GM20431 (cell line): ENCODE measurements around the gene CYP1A2.

Experiments used
- in situ Hi-C: fragments of 300-500 bp; cut with MseI, MboI; formaldehyde crosslinking; loops from one replicate; pipeline ENCODE4 v1.15.0; 2020; ENCODE audit warnings: low sequenced_read_pairs; ENCODE audit not compliant: unreplicated experiment

Gene CYP1A2

GRCh38 chr15:74799856-74800558 lies 51.4 kb downstream of the CYP1A2 start:
- in situ Hi-C loops: no loop called here

GRCh38 chr15:74800559-74801094 lies 52.0 kb downstream of the CYP1A2 start:
- in situ Hi-C loops: no loop called here

DNA sequence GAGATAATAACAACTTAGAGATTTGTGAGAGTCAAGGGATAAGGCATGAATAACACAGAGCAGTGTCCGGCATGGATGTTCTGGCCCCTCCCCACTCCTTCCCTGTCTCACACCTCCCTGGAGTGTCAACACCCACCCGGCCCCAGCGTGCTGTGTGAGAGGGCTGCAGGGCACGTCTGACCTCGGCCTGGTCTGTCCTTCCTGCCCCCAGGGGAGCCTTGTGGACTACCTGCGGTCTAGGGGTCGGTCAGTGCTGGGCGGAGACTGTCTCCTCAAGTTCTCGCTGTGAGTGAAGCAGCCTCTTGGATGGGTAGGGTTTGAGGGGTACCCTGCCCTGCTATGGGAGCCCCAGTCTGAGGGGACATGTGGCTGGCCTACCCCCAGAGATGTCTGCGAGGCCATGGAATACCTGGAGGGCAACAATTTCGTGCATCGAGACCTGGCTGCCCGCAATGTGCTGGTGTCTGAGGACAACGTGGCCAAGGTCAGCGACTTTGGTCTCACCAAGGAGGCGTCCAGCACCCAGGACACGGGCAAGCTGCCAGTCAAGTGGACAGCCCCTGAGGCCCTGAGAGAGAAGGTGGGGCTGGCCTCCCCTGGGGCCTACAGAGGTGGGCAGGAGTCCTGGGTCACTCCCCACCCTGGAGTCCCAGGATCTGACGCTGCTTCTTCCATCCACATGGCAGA lies 52.8 kb downstream of the CYP1A2 start:
- in situ Hi-C loops: no loop called here

DNA sequence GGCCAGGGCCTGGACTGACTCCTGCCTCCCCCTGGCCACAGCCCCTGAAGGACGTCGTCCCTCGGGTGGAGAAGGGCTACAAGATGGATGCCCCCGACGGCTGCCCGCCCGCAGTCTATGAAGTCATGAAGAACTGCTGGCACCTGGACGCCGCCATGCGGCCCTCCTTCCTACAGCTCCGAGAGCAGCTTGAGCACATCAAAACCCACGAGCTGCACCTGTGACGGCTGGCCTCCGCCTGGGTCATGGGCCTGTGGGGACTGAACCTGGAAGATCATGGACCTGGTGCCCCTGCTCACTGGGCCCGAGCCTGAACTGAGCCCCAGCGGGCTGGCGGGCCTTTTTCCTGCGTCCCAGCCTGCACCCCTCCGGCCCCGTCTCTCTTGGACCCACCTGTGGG lies 53.6 kb downstream of the CYP1A2 start:
- in situ Hi-C loops: no loop called here

DNA sequence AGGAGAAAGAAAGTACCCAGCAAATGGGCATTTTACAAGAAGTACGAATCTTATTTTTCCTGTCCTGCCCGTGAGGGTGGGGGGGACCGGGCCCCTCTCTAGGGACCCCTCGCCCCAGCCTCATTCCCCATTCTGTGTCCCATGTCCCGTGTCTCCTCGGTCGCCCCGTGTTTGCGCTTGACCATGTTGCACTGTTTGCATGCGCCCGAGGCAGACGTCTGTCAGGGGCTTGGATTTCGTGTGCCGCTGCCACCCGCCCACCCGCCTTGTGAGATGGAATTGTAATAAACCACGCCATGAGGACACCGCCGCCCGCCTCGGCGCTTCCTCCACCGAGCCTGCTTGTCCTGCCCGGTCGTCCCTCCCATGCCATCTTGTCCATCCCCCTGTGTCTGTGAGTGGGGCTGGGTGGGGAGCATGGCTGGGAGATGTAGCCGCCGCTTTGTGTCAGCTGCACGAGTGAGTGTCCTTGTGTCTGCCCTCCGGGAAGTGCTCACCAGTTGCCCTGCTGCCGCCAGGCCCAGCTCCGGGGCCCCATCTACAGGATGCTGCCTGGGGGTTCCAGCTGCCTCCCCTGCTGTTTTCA lies 54.3 kb downstream of the CYP1A2 start:
- in situ Hi-C loops: no loop called here

DNA sequence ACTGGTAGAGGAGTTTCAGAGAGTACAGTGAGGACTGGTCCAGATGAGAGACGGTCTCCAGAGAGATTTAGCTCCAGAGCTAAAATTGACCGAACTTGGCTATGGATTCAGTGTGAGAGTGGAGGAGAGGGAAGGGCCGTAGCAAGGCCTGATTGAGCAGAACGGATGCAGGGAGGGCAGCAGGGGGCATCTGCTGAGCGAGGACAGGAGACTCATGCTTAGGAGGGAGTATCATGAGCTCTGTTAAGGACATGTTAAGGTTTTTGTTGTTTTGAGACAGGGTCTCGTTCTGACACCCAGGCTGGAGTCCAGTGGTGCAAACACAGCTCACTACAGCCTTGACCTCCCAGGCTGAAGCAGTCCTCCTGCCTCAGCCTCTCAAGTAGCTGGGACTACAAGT lies 56.3 kb downstream of the CYP1A2 start:
- in situ Hi-C loops: no loop called here
